NCI-H2081 treated with DMSO at 0.1 percent for 48 hours (cell line): ENCODE data around the gene NCK2.

Source experiments
- DNase-seq: peaks from one replicate; lab custom pipeline; 2025; lab: John Stamatoyannopoulos, UW

NCK2 gene

GRCh38 chr2:105814291-105814940 is 69.7 kb downstream of the NCK2 start:
- no peak for DNase-seq

- no peak for DNase-seq
These were observed 70.7 kb downstream of the NCK2 start for GRCh38 chr2:105815401-105815800.

DNA sequence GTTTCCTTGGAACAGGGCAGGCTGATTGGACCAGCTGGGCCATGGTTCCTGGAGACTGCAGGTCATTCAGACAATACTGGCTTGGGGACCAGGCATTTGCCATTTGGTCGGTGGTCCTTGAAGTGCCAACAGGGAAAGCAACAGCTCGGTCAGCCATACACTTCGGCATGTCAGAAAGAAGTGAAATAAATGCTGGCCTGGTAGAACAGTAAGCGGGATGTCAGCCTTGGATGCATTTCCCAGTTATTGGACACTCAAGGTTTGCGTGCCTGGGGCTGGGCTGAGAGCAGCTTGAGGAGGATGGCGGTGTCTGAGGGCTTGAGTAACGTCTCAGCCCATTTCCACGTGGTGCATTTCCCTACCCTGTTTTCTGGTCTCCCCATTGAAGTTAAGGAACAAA is 75.4 kb downstream of the NCK2 start:
- no peak for DNase-seq

DNA sequence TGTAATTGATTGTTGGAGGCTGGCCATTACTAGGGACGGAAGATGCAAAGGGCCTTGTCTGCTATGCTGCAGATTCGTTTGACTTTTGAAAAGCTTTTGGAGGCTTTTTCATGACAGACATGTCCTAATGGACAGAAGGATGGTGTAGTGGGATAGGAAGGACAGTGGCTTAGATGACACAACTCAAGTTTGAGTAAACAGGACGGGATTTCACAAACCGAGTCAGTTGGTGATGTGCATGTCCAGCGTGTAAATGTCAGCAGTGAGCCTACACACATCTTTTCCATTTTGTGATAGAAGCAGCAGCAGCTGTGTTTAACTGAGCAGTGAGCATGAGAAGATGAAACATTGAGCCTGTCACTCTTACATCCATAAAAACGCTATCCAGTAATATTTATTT is 76.0 kb downstream of the NCK2 start:
- DNase-seq: no peak

GRCh38 chr2:105821428-105822125 is 76.9 kb downstream of the NCK2 start:
- no peak for DNase-seq

DNA sequence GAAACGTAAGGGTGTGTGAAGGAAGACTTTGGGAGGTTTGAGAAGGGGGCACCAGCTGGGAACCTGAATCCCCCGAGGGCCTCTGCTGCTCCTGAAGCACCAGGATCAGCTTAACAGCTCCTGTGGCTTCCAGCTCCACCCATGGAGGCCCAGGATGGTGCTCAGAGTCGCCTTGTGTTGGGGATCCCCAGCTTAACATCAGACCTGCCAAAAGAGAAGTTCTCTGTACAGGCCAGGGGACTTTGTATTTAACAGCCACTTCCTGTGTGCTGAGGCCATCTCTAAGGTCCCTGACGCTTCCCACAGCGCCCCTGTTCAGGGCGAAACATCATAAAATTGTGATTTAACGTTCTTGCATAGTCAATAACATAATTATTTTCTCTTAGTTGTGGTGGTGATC is 77.5 kb downstream of the NCK2 start:
- no peak for DNase-seq

GRCh38 chr2:105824446-105824845 is 79.7 kb downstream of the NCK2 start:
- DNase-seq: no peak

DNA sequence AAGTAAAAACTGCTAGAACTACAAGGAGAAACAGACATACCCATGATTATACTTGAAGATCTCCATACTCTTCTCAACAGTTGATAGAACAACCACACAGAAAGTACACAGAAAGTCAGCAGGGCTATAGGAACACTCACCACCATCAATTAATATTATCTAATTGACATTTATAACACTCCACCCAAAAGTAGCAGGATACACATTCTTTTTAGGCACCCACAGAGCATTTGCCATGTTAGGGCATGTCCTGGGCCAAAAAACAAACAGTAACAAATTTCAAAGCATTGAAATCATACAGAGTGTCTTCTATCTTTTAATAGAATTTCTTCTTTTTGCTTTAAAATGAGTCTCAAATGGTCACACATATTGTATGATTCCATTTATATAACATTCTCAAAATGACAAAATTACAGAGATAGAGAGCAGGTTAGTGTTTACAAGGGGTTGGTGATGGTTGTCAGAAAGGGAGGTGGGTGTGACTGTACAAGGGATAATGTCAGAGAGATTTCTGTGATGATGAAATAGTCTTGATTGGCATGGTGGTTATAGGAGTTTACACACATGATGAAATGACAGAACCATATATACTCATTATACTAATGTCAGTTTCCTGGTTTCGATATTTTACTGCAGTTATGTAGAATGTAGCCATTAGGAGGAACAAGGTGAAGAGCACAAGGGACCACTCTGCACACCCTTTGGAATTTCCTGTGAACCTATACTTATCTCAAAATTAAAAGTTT is 82.8 kb downstream of the NCK2 start:
- no peak for DNase-seq

- no peak for DNase-seq
These were observed 83.8 kb downstream of the NCK2 start for GRCh38 chr2:105828558-105828957.

- no peak for DNase-seq
These were observed 90.2 kb downstream of the NCK2 start for GRCh38 chr2:105834931-105835330.

DNA sequence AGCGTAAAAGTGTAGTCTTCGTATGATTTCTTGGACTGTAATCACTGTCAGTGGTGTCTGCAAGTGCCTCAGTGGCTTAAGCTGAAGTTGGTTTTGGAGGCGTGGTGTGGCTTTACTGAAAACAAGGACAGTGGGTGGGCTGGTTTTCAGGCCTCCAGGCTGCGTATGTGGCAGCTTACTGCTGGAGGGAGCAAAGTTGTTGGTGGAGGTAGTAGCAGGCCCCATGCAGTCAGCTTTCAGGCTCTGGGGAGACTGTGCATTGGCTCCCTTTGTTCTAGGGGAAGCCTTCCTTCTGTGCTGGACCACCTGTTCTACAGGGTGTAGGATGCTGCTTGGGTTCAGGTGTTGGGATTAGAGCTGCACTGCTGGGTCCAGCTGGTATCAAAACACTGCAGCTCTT is 91.6 kb downstream of the NCK2 start:
- DNase-seq: no peak

- no peak for DNase-seq
These were observed 92.4 kb downstream of the NCK2 start for GRCh38 chr2:105836840-105837692.

GRCh38 chr2:105839793-105840192 is 95.1 kb downstream of the NCK2 start:
- DNase-seq: no peak

GRCh38 chr2:105840933-105841332 is 96.2 kb downstream of the NCK2 start:
- no peak for DNase-seq

- DNase-seq: no peak
These were observed 96.8 kb downstream of the NCK2 start for GRCh38 chr2:105841551-105841950.

- no peak for DNase-seq
These were observed 97.8 kb downstream of the NCK2 start for GRCh38 chr2:105842555-105842954.

- DNase-seq: no peak
These were observed 99.0 kb downstream of the NCK2 start for GRCh38 chr2:105843476-105844374.

- no peak for DNase-seq
These were observed 101.3 kb downstream of the NCK2 start for GRCh38 chr2:105845976-105846375.

DNA sequence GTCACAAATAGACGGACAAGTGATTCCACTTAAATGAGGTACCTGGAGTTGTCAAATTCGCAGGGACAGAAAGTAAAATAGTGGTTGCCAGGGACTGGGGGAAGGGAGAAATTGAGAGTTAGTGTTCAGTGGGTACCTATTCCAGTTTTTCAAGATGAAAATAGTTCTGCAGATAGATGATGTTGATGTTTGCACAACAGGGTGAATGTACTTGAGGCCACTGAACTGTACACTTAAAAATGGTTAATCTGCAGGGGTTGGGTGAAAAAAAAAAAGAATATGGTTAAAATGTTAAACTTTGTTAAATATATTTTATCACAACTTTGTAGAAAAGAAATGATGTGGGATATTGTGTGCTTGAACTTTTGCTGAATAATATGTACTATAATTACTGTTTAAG is 102.3 kb downstream of the NCK2 start:
- no peak for DNase-seq

DNA sequence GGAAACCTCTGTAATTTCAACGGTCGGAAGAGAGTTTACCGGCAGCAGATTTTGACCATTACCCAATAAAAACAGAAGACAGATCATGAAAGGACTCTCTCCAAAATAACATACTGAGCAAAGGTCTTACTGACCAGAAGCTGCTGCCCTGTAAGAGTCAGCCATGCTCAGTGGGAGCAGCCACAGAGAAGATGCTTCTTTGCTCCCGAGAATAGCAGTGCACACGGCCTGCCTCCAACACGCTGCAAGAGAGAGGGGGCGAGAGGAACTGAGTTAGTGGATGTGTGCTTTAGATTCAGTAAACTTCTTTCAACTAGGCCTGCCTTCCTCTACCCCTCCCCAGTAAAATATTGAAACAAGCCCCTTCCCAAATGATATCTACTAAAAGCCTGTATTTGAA is 103.7 kb downstream of the NCK2 start:
- no peak for DNase-seq
